Lung (tissue), 12 donors: ENCODE measurements around the gene RTN4R. TPM values are rescaled to one million over a fixed set of nuclear protein-coding genes. Genes with fewer than 3 reads are reported as not detected.

Experiments used
- ATAC-seq: fragments of 200-7000 bp; cut with Tn5 transposase; one replicate; pipeline ENCODE4 v1.9.1; 2020; ENCODE audit warnings: moderate number of reproducible peaks; ENCODE audit not compliant: insufficient read depth, low FRiP score
- DNase-seq, 3 donors: peaks; one replicate each; pipeline ENCODE4 v3.0.0-alpha.2; 2013 to 2017
- H3K27ac ChIP-seq, 2 donors: one replicate each; pipeline ENCODE4 v1.5.1; 2013; ENCODE audit warnings: mild to moderate bottlenecking in 2 of 2, moderate library complexity in 2 of 2, control low read depth in 1 of 2, inconsistent platforms in 1 of 2, low read depth in 1 of 2, low read length in 1 of 2
- H3K27me3 ChIP-seq, 3 donors: one replicate each; pipeline ENCODE4 v1.5.1; 2013; ENCODE audit warnings: low read length in 2 of 3; ENCODE audit not compliant: control insufficient read depth in 3 of 3, insufficient read depth in 3 of 3
- H3K36me3 ChIP-seq, 4 donors: one replicate each; pipeline ENCODE4 v1.5.1; 2013; ENCODE audit warnings: low read length in 4 of 4, mild to moderate bottlenecking in 1 of 4, moderate library complexity in 1 of 4; ENCODE audit not compliant: control insufficient read depth in 4 of 4, insufficient read depth in 4 of 4
- H3K4me1 ChIP-seq, 5 donors: one replicate each; pipeline ENCODE4 v1.5.1; 2013; ENCODE audit warnings: low read length in 5 of 5, mild to moderate bottlenecking in 2 of 5, moderate library complexity in 1 of 5; ENCODE audit not compliant: control insufficient read depth in 5 of 5, insufficient read depth in 5 of 5
- H3K4me3 ChIP-seq: one replicate; pipeline ENCODE4 v1.5.1; 2013; ENCODE audit warnings: mild to moderate bottlenecking, control low read depth, moderate library complexity
- H3K9ac ChIP-seq, 2 donors: one replicate each; pipeline ENCODE4 v1.5.1; 2013; ENCODE audit warnings: low read length in 2 of 2, control low read depth in 1 of 2; ENCODE audit not compliant: insufficient read depth in 1 of 2
- H3K9me3 ChIP-seq, 4 donors: one replicate each; pipeline ENCODE4 v1.5.1; 2013; ENCODE audit warnings: low read length in 3 of 4, mild to moderate bottlenecking in 1 of 4, moderate library complexity in 1 of 4; ENCODE audit not compliant: control insufficient read depth in 4 of 4, insufficient read depth in 3 of 4
- WGBS, 2 donors: extraction: QIAGEN DNeasy Blood & Tissue Kit; methylation state at CpG; one replicate each; pipeline ENCODE4 v1.1.7; 2013; 5-methylcytosine and 5-hydroxymethylcytosine counted together
- polyA plus RNA-seq, 2 donors: library from polyadenylated mRNA; stranded (reverse); fragments of 200-250 nt; gene quantifications; one replicate each; pipeline ENCODE4 v1.2.1, GENCODE V29; 2013
- total RNA-seq, 2 donors: library from RNA; depleted of rRNA in 1 of 2; stranded (reverse); fragments of >200 nt in 1 of 2; gene quantifications; one replicate each; pipeline ENCODE4 v1.2.1, GENCODE V29; 2014 to 2021
- TF ChIP-seq, protein P1 (sequence below): IDR thresholded peaks from 2 replicates; pipeline ENCODE4 v1.5.1; 2012; ENCODE audit warnings: mild to moderate bottlenecking; ENCODE audit errors: control extremely low read depth, extremely low read depth
- donor health status: control.
- donor health status: control.
- donor health status: Bipolar disorder and iron deficiency.
- donor health status: healthy.
- donor health status: DM: yes; HTN: yes; CAD: no.

Gene RTN4R
- total and polyA plus RNA-seq, 4 donors: 2.6 to 7.8 (median 4.3) TPM

- no peak for DNase-seq
- Histone ChIP-seq H3K4me3 (no peak overlapping the region), H3K27me3 (no peaks in the 10 kb centered on the region), H3K9me3 (no peaks in the 10 kb centered on the region), H3K27ac (no peak overlapping the region), H3K36me3 (no peaks in the 10 kb centered on the region), H3K4me1 (peaks cover 0 to 39% (median 9%) of the 10 kb centered on the region in 5 donors), H3K9ac (no peak overlapping the region)
- TF ChIP-seq, protein P1, sequence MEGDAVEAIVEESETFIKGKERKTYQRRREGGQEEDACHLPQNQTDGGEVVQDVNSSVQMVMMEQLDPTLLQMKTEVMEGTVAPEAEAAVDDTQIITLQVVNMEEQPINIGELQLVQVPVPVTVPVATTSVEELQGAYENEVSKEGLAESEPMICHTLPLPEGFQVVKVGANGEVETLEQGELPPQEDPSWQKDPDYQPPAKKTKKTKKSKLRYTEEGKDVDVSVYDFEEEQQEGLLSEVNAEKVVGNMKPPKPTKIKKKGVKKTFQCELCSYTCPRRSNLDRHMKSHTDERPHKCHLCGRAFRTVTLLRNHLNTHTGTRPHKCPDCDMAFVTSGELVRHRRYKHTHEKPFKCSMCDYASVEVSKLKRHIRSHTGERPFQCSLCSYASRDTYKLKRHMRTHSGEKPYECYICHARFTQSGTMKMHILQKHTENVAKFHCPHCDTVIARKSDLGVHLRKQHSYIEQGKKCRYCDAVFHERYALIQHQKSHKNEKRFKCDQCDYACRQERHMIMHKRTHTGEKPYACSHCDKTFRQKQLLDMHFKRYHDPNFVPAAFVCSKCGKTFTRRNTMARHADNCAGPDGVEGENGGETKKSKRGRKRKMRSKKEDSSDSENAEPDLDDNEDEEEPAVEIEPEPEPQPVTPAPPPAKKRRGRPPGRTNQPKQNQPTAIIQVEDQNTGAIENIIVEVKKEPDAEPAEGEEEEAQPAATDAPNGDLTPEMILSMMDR: no peak
- ATAC-seq: no peak
- WGBS, 2 donors: 86 to 89% methylated on average over 17 of the region's 17 CpGs
These were observed 41.3 kb downstream of the RTN4R start for GRCh38 chr22:20226760-20227350.

- Histone ChIP-seq H3K36me3 (no peaks in the 10 kb centered on the region), H3K9me3 (no peaks in the 10 kb centered on the region), H3K27me3 (no peaks in the 10 kb centered on the region), H3K4me1 (peaks cover 0 to 41% (median 10%) of the 10 kb centered on the region in 5 donors), H3K27ac (no peak overlapping the region), H3K4me3 (no peak overlapping the region), H3K9ac (no peak overlapping the region)
- WGBS, 2 donors: 84 to 93% methylated on average over 12 to 14 of the region's 14 CpGs
- TF ChIP-seq, protein P1: no peak
- ATAC-seq: no peak
- no peak for DNase-seq
These were observed 41.9 kb downstream of the RTN4R start for GRCh38 chr22:20226077-20226716.

DNA sequence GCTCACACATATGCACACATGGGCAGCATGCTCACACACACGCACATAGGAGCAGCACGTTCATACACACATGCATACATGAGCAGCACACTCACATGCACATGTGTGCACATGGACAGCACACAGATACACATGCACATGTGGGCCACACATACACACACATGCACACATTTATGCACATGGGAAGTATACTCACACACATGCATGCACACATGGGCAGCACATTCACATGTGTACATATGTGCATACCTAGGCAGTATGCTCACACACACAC, 42.5 kb downstream of the RTN4R start:
- Histone ChIP-seq H3K4me3 (no peak overlapping the region), H3K36me3 (no peaks in the 10 kb centered on the region), H3K4me1 (peaks cover 0 to 39% (median 10%) of the 10 kb centered on the region in 5 donors), H3K27ac (no peak overlapping the region), H3K9me3 (no peaks in the 10 kb centered on the region), H3K27me3 (no peaks in the 10 kb centered on the region), H3K9ac (no peak overlapping the region)
- 91 to 93% methylated on average over 2 of the region's 2 CpGs for WGBS, 2 donors
- DNase-seq: no peak
- ATAC-seq: no peak
- TF ChIP-seq, protein P1: no peak
